ENCODE measurements around the gene SLC4A7.
"Not testable (repeated sequence)": the region's sequence is repeated elsewhere in the genome, so short reads cannot be mapped to it uniquely, and the experiment has no call there.

- TF ChIP-seq EP300 (IDR thresholded peaks at IDR 0.05) = not testable (repeated sequence)
- TF ChIP-seq, protein P1, sequence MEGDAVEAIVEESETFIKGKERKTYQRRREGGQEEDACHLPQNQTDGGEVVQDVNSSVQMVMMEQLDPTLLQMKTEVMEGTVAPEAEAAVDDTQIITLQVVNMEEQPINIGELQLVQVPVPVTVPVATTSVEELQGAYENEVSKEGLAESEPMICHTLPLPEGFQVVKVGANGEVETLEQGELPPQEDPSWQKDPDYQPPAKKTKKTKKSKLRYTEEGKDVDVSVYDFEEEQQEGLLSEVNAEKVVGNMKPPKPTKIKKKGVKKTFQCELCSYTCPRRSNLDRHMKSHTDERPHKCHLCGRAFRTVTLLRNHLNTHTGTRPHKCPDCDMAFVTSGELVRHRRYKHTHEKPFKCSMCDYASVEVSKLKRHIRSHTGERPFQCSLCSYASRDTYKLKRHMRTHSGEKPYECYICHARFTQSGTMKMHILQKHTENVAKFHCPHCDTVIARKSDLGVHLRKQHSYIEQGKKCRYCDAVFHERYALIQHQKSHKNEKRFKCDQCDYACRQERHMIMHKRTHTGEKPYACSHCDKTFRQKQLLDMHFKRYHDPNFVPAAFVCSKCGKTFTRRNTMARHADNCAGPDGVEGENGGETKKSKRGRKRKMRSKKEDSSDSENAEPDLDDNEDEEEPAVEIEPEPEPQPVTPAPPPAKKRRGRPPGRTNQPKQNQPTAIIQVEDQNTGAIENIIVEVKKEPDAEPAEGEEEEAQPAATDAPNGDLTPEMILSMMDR (IDR thresholded peaks at IDR 0.05) = not testable (repeated sequence)
Observed at GRCh38 chr3:27328982-27329762, 155.0 kb downstream of the SLC4A7 start.
